ENCODE data around the gene NTF3. TPM values are rescaled to one million over a fixed set of nuclear protein-coding genes. Genes with fewer than 3 reads are reported as not detected.

Gene NTF3
- total and polyA plus RNA-seq, 2 of the 8 experiments (the other 6 are each of a cell fraction or from before 2014, with no cell fraction given) = 1.4 to 2.3 TPM

- no peak overlapping the region for H4K5ac ChIP-seq (ENCODE audit: insufficient read length, low read depth, low read length)
- no peak overlapping the region for H3K23ac ChIP-seq (ENCODE audit: insufficient read length)
- H3K27me3 ChIP-seq (replicated peaks in 1 of 4; ENCODE audit: control insufficient read depth in 3 of 4, extremely low read depth in 1 of 4, insufficient read depth in 3 of 4, low read length in 3 of 4) = peaks cover 0 to 6% (median 0%) of the 10 kb centered on the region in 4 experiments; a peak in 3 of 7 replicates
- H3K4me3 ChIP-seq (ENCODE audit: extremely low read depth in 1 of 4, insufficient read depth in 2 of 4, low read depth in 3 of 4, low read length in 4 of 4) = no peak overlapping the region
- H2AK5ac ChIP-seq (ENCODE audit: low read depth, low read length) = no peak overlapping the region
- H3K14ac ChIP-seq (ENCODE audit: insufficient read length) = no peak overlapping the region
- TF ChIP-seq CBX8 (IDR thresholded peaks at IDR 0.05; ENCODE audit: borderline replicate concordance, low read depth, low read length) (no peak), GTF2F1 (IDR thresholded peaks at IDR 0.05; ENCODE audit: borderline replicate concordance, low read depth, low read length) (no peak), CTCF (IDR thresholded peaks at IDR 0.05; ENCODE audit: control extremely low read depth in 1 of 3, insufficient read depth in 1 of 3, low read depth in 1 of 3, low read length in 3 of 3) (no peak), TAF7 (optimal IDR thresholded peaks at IDR 0.05; ENCODE audit: borderline replicate concordance, low read depth, low read length) (no peak), CHD2 (IDR thresholded peaks at IDR 0.05; ENCODE audit: low read length) (no peak)
- H3K23me2 ChIP-seq (ENCODE audit: low read depth, low read length) = peaks cover 6% of the 10 kb centered on the region
- H3K36me3 ChIP-seq (ENCODE audit: control insufficient read depth in 2 of 4, insufficient read depth in 4 of 4, low read length in 3 of 4) = no peaks in the 10 kb centered on the region; a peak in 1 of 8 replicates
- H2AFZ ChIP-seq (ENCODE audit: low read length) = no peak overlapping the region
- H2BK15ac ChIP-seq (ENCODE audit: low read length) = no peak overlapping the region
- no peaks in the 10 kb centered on the region for H3K9me3 ChIP-seq (ENCODE audit: insufficient read depth in 2 of 2, low read depth in 1 of 2, low read length in 1 of 2)
- H2BK5ac ChIP-seq (ENCODE audit: low read depth, low read length) = no peak overlapping the region
- no peak overlapping the region for H3K27ac ChIP-seq (ENCODE audit: low read depth, low read length)
- DNase-seq (ENCODE audit: low read depth in 1 of 2, low spot score in 2 of 2) = no peak
- H3K56ac ChIP-seq (replicated peaks; ENCODE audit: insufficient read length, low read depth, low read length) = no peak overlapping the region
- 96% methylated on average over 6 of the region's 6 CpGs; no CpG with 5 or more reads in 1 of the 2 experiments for WGBS, 2 experiments (ENCODE audit: extremely low coverage in 1 of 2, insufficient coverage in 1 of 2, insufficient read length in 1 of 2, insufficient replicate concordance in 2 of 2, low coverage in 1 of 2, low lambda C conversion rate in 2 of 2, missing lambda C conversion rate in 1 of 2)
- no peak overlapping the region for H2BK120ac ChIP-seq (replicated peaks; ENCODE audit: low read depth, low read length)
- no peak overlapping the region for H3K9ac ChIP-seq (replicated peaks in 1 of 4; ENCODE audit: extremely low read depth in 1 of 4, low read depth in 3 of 4, low read length in 3 of 4)
- H2BK12ac ChIP-seq (ENCODE audit: low read depth, low read length) = no peak overlapping the region
- ChIA-PET CTCF (ENCODE audit: partially characterized antibody) (interaction anchor here (0.6 to 2.1 kb wide), 3 partner anchors 9 to 172 kb away, joined by 3 to 5 read pairs (median 3); no protein-coding TSS in a partner anchor), POLR2A (ENCODE audit: partially characterized antibody) (no interaction called here)
- H3K4ac ChIP-seq (replicated peaks; ENCODE audit: insufficient read length, low read depth, low read length) = no peak overlapping the region
- H2BK20ac ChIP-seq (ENCODE audit: low read length) = no peak overlapping the region
- no peak overlapping the region for H3K4me2 ChIP-seq (ENCODE audit: insufficient read depth in 1 of 2, low read depth in 2 of 2, low read length in 2 of 2)
- no peaks in the 10 kb centered on the region for H3K79me1 ChIP-seq (ENCODE audit: low read depth, low read length)
- H4K8ac ChIP-seq (ENCODE audit: extremely low read depth, insufficient read depth, low read length) = no peak overlapping the region
- no peaks in the 10 kb centered on the region for H3K79me2 ChIP-seq (ENCODE audit: control insufficient read depth in 1 of 2, insufficient read depth in 2 of 2, low read length in 2 of 2)
- no peak overlapping the region for H3K18ac ChIP-seq (ENCODE audit: extremely low read depth, low read length)
- FAIRE-seq = no peak
- no peak overlapping the region for H4K91ac ChIP-seq (replicated peaks; ENCODE audit: insufficient read length, low read length)
- peaks cover 3 to 18% (median 14%) of the 10 kb centered on the region in 4 experiments; a peak in 6 of 7 replicates for H3K4me1 ChIP-seq (replicated peaks in 1 of 4; ENCODE audit: control insufficient read depth in 3 of 4, insufficient read depth in 4 of 4, low read length in 3 of 4)
- H4K20me1 ChIP-seq (replicated peaks in 1 of 2; ENCODE audit: control insufficient read depth in 1 of 2, insufficient read depth in 2 of 2, low read length in 2 of 2) = no peaks in the 10 kb centered on the region
Observed at GRCh38 chr12:5476356-5476755, 44.4 kb downstream of the NTF3 start.
